Measurements from ENCODE around the gene HINFP.
A peak's percentile ranks its signal among the peaks of the same experiment; 100 is the strongest.
"Not testable (repeated sequence)": the region's sequence is repeated elsewhere in the genome, so short reads cannot be mapped to it uniquely, and the experiment has no call there.

HINFP gene

GRCh38 chr11:119121811-119122124 is 388 bp downstream of the HINFP start:
- ChIA-PET CTCF (interaction anchor here (0.8 to 4.9 kb wide), 9 partner anchors 10 to 201 kb away, joined by 3 to 29 read pairs (median 6); partner anchors contain the start of gene CENATAC), POLR2A (interaction anchor here (0.8 to 1.8 kb wide), 5 partner anchors 10 to 29 kb away, joined by 3 to 10 read pairs (median 5); a partner anchor contains a TSS)
- DNase-seq (ENCODE audit: extremely low spot score): no peak
- no peak for TF ChIP-seq CTCF (IDR thresholded peaks at IDR 0.05; ENCODE audit: control extremely low read depth, extremely low read depth, low read depth, missing control alignments)

- CTCF ChIA-PET: interaction anchor here (1.0 to 1.8 kb wide), 7 partner anchors 20 to 230 kb away, joined by 3 to 7 read pairs (median 4); no protein-coding TSS in a partner anchor
- no peak for TF ChIP-seq CTCF (IDR thresholded peaks at IDR 0.05; ENCODE audit: control extremely low read depth, extremely low read depth, low read depth, missing control alignments)
- POLR2A ChIA-PET: interaction anchor here (0.7 kb wide), 1 partner anchor 434 kb away, joined by 4 read pairs; no protein-coding TSS in a partner anchor
- no peak for DNase-seq (ENCODE audit: extremely low spot score)
Observed at GRCh38 chr11:119125821-119126220, 4.4 kb downstream of the HINFP start.

GRCh38 chr11:119126675-119127268 is 5.4 kb downstream of the HINFP start:
- POLR2A ChIA-PET: interaction anchor here (0.7 kb wide), 1 partner anchor 20 kb away, joined by 3 read pairs; no protein-coding TSS in a partner anchor
- CTCF ChIA-PET: interaction anchor here (1.0 to 1.8 kb wide), 9 partner anchors 17 to 229 kb away, joined by 3 to 7 read pairs (median 4); no protein-coding TSS in a partner anchor
- DNase-seq (ENCODE audit: extremely low spot score): no peak
- no peak for TF ChIP-seq CTCF (IDR thresholded peaks at IDR 0.05; ENCODE audit: control extremely low read depth, extremely low read depth, low read depth, missing control alignments)

GRCh38 chr11:119130662-119131061 is 9.3 kb downstream of the HINFP start:
- TF ChIP-seq CTCF (IDR thresholded peaks at IDR 0.05; ENCODE audit: control extremely low read depth, extremely low read depth, low read depth, missing control alignments): no peak
- no peak for DNase-seq (ENCODE audit: extremely low spot score)
- CTCF ChIA-PET: interaction anchor here (1.8 kb wide), 1 partner anchor 13 kb away, joined by 4 read pairs; no protein-coding TSS in a partner anchor
- POLR2A ChIA-PET: no interaction called here

- DNase-seq (ENCODE audit: extremely low spot score): no peak
- ChIA-PET POLR2A (no interaction called here), CTCF (interaction anchor here (1.2 to 2.4 kb wide), 4 partner anchors 9 to 81 kb away, joined by 3 to 6 read pairs (median 4); no protein-coding TSS in a partner anchor)
- peak; percentile 13 for TF ChIP-seq CTCF (IDR thresholded peaks at IDR 0.05; ENCODE audit: control extremely low read depth, extremely low read depth, low read depth, missing control alignments)
Observed at GRCh38 chr11:119134389-119134978, 13.1 kb downstream of the HINFP start.

- POLR2A ChIA-PET: not testable (repeated sequence)
- CTCF ChIA-PET: interaction anchor here (1.0 to 1.8 kb wide), 4 partner anchors 12 to 182 kb away, joined by 3 to 4 read pairs (median 3); partner anchors contain the start of gene CBL
Observed at GRCh38 chr11:119139276-119139675, 17.9 kb downstream of the HINFP start.

More at GRCh38 chr11:119139276-119139675, 17.9 kb downstream of the HINFP start:
- not testable (repeated sequence) for DNase-seq (ENCODE audit: extremely low spot score)
